Endothelial cell of umbilical vein (primary cell): ENCODE results near the gene NBEA. TPM values are rescaled to one million over a fixed set of nuclear protein-coding genes. Genes with fewer than 3 reads are reported as not detected.

Experiments
- BruUV-seq: library from RNA; stranded (reverse); fragments of 400-500 nt; replicated peaks from 2 replicates; lab custom pipeline; 2021; lab: Mats Ljungman, UMichigan
- CTCF ChIA-PET: fragments of 300-600, 350-600 bp; sonication (Branson Sonifier 250); formaldehyde crosslinking; loops from one replicate; lab custom pipeline; 2021; ENCODE audit warnings: antibody characterized with exemption, inconsistent platforms; lab: Charles Lee
- POLR2A ChIA-PET: fragments of 300-600, 350-600 bp; sonication (Branson Sonifier 250); formaldehyde crosslinking; loops from one replicate; lab custom pipeline; 2021; ENCODE audit warnings: antibody characterized with exemption, inconsistent platforms; lab: Charles Lee
- DNase-seq: peaks from one replicate; pipeline ENCODE4 v3.0.0-alpha.2; 2011; ENCODE audit warnings: low read depth, low spot score
- FAIRE-seq: peaks from 2 replicates; lab custom pipeline; 2011; peaks lifted over from hg19 to GRCh38; lab: Jason Lieb, UNC
- H2AFZ ChIP-seq: 2 replicates; pipeline ENCODE4 v1.6.0; 2012; ENCODE audit warnings: low read depth, low read length, control low read depth, inconsistent platforms
- H3K27ac ChIP-seq: 2 replicates; pipeline ENCODE4 v1.5.1; 2011; ENCODE audit warnings: low read depth, mild to moderate bottlenecking, control low read depth, low read length, moderate library complexity; ENCODE audit not compliant: insufficient read depth
- H3K27me3 ChIP-seq, 2 experiments: 2 replicates each; pipeline versions ENCODE4 v1.6.0 to v1.6.1; 2011; ENCODE audit warnings: low read length in 2 of 2, mixed read lengths in 1 of 2; ENCODE audit not compliant: control insufficient read depth in 2 of 2, insufficient read depth in 2 of 2
- H3K36me3 ChIP-seq, 2 experiments: 2 replicates in 1 of 2; 3 replicates in 1 of 2; pipeline ENCODE4 v1.5.1; 2011; ENCODE audit warnings: low read length in 2 of 2, mild to moderate bottlenecking in 1 of 2, moderate library complexity in 1 of 2; ENCODE audit not compliant: control insufficient read depth in 2 of 2, insufficient read depth in 2 of 2; ENCODE audit errors: extremely low read depth in 1 of 2
- H3K4me1 ChIP-seq: 3 replicates; pipeline ENCODE4 v1.5.1; 2011; ENCODE audit warnings: mild to moderate bottlenecking, low read length; ENCODE audit not compliant: control insufficient read depth, insufficient read depth; ENCODE audit errors: extremely low read depth
- H3K4me2 ChIP-seq: 2 replicates; pipeline ENCODE4 v1.6.1; 2011; ENCODE audit warnings: low read length, control low read depth, mixed read lengths; ENCODE audit not compliant: insufficient read depth
- H3K4me3 ChIP-seq, 3 experiments: fragments of 200-600 bp in 1 of 3; sonication (generic), shearing (Covaris generic) in 1 of 3; replicated peaks in 1 of 3; 2 replicates each; pipeline ENCODE4 v1.5.1; 2011 to 2016; ENCODE audit warnings: control low read depth in 3 of 3, low read length in 3 of 3, mild to moderate bottlenecking in 2 of 3, inconsistent platforms in 1 of 3, low read depth in 1 of 3, moderate library complexity in 1 of 3; ENCODE audit not compliant: insufficient read depth in 1 of 3
- H3K79me2 ChIP-seq: 2 replicates; pipeline ENCODE4 v1.6.0; 2012; ENCODE audit warnings: low read length, inconsistent platforms; ENCODE audit not compliant: control insufficient read depth, insufficient read depth
- H3K9ac ChIP-seq: replicated peaks from 2 replicates; pipeline ENCODE3; 2011; ENCODE audit warnings: low read length, control low read depth; ENCODE audit not compliant: insufficient read depth; ENCODE audit errors: extremely low read depth
- H3K9me1 ChIP-seq: replicated peaks from 3 replicates; pipeline ENCODE4 v1.6.0; 2011; ENCODE audit warnings: mild to moderate bottlenecking, low read length; ENCODE audit not compliant: control insufficient read depth, insufficient read depth; ENCODE audit errors: extremely low read depth
- H3K9me3 ChIP-seq: replicated peaks from 2 replicates; pipeline ENCODE4 v1.5.1; 2012; ENCODE audit warnings: low read length, inconsistent platforms; ENCODE audit not compliant: control insufficient read depth, insufficient read depth
- H4K20me1 ChIP-seq: replicated peaks from 2 replicates; pipeline ENCODE3; 2011; ENCODE audit warnings: mild to moderate bottlenecking, low read length; ENCODE audit not compliant: control insufficient read depth, insufficient read depth; ENCODE audit errors: extremely low read depth
- CTCF ChIP-seq, 2 donors: IDR thresholded peaks; 1 replicate in 1 of 2; 2 replicates in 1 of 2; pipeline ENCODE4 v1.5.1; 2011; ENCODE audit warnings: low read length in 2 of 2, mild to moderate bottlenecking in 2 of 2, moderate library complexity in 2 of 2, control low read depth in 1 of 2, inconsistent platforms in 1 of 2, low read depth in 1 of 2; ENCODE audit not compliant: insufficient read depth in 1 of 2; ENCODE audit errors: extremely low read depth in 1 of 2
- EZH2 ChIP-seq: IDR thresholded peaks from 2 replicates; pipeline ENCODE4 v1.6.1; 2012; ENCODE audit warnings: borderline replicate concordance, low read depth, mild to moderate bottlenecking, moderate library complexity, low read length, inconsistent platforms; ENCODE audit not compliant: severe bottlenecking
- FOS ChIP-seq: IDR thresholded peaks from 2 replicates; pipeline ENCODE4 v1.6.1; 2011; ENCODE audit warnings: mild to moderate bottlenecking, low read length, moderate library complexity, borderline replicate concordance; ENCODE audit not compliant: insufficient read depth
- GATA2 ChIP-seq: IDR thresholded peaks from 2 replicates; pipeline ENCODE4 v1.7.0; 2011; ENCODE audit warnings: low read depth, mild to moderate bottlenecking, moderate library complexity, mixed read lengths, low read length; ENCODE audit not compliant: insufficient read length, insufficient read depth
- JUN ChIP-seq: IDR thresholded peaks from 2 replicates; pipeline ENCODE4 v1.6.1; 2011; ENCODE audit warnings: borderline replicate concordance, low read depth; ENCODE audit not compliant: insufficient read length, insufficient read depth
- MAX ChIP-seq: IDR thresholded peaks from 2 replicates; pipeline ENCODE4 v1.6.1; 2011; ENCODE audit not compliant: insufficient read depth, insufficient read length
- MYC ChIP-seq: IDR thresholded peaks from one replicate; pipeline ENCODE4 v1.6.1; 2011; ENCODE audit warnings: mild to moderate bottlenecking, low read depth, low read length
- POLR2A ChIP-seq: IDR thresholded peaks from 2 replicates; pipeline ENCODE4 v1.6.1; 2012; ENCODE audit warnings: low read depth, mild to moderate bottlenecking, control low read depth, low read length
- POLR2AphosphoS5 ChIP-seq: IDR thresholded peaks from 2 replicates; pipeline ENCODE4 v1.6.1; 2012; ENCODE audit warnings: low read depth, mild to moderate bottlenecking, control low read depth, low read length, moderate library complexity; ENCODE audit not compliant: insufficient read depth
- dilution Hi-C: fragments of 300-500 bp; cut with MboI; formaldehyde crosslinking; loops from one replicate; pipeline ENCODE4 v1.15.0; 2019; ENCODE audit warnings: low sequenced_read_pairs; ENCODE audit not compliant: extremely low pct_ligation_motif_present
- intact Hi-C: fragments of 100-400 bp; cut with micrococcal nuclease; formaldehyde crosslinking; loops from one replicate; pipeline ENCODE4 v1.10.0; 2022
- polyA plus RNA-seq, 4 experiments: library from polyadenylated mRNA; depleted of rRNA in 3 of 4; stranded (reverse) in 3 of 4; unstranded in 1 of 4; fragments of >200 nt; gene quantifications; 2 replicates each; pipeline versions ENCODE4 v1.2.1 to v1.2.3, GENCODE V29; 2011 to 2012; ENCODE audit warnings: missing spikeins in 1 of 4
- total RNA-seq: library from RNA; stranded (reverse); gene quantifications from 2 replicates; pipeline ENCODE4 v1.2.3, GENCODE V29; 2021

NBEA gene
- total and polyA plus RNA-seq, 2 donors (not counting 3 experiments of a cell fraction or from before 2014, with no cell fraction given), result 3.0 to 4.8 TPM

- Histone ChIP-seq H3K27ac (no peak overlapping the region), H3K4me2 (no peak overlapping the region), H3K9me3 (no peaks in the 10 kb centered on the region), H4K20me1 (no peaks in the 10 kb centered on the region), H3K79me2 (no peaks in the 10 kb centered on the region), H2AFZ (no peak overlapping the region), H3K4me1 (no peaks in the 10 kb centered on the region), H3K36me3 (no peaks in the 10 kb centered on the region), H3K27me3 (peaks cover 2 to 3% of the 10 kb centered on the region in 2 experiments), H3K9ac (no peak overlapping the region), H3K4me3 (no peak overlapping the region), H3K9me1 (no peaks in the 10 kb centered on the region)
- CTCF ChIA-PET, result no interaction called here
- POLR2A ChIA-PET, result no interaction called here
- no TSS peak for BruUV-seq
- FAIRE-seq (no peak), DNase-seq (no peak)
- intact Hi-C loops (no loop called here), dilution Hi-C loops (no loop called here)
- no peak for TF ChIP-seq JUN
- no peak for TF ChIP-seq CTCF (IDR thresholded peaks at IDR 0.05; ENCODE audit: extremely low read depth in 1 of 2, insufficient read depth in 1 of 2, low read depth in 1 of 2, low read length in 2 of 2)
- no peak for TF ChIP-seq EZH2
- no peak for TF ChIP-seq FOS
Measured at GRCh38 chr13:35687336-35687735, 745.3 kb downstream of the NBEA start.

GRCh38 chr13:35690581-35691207 is 748.6 kb downstream of the NBEA start:
- H3K9me1 ChIP-seq, result no peaks in the 10 kb centered on the region
- peaks cover 2 to 3% of the 10 kb centered on the region in 2 experiments for H3K27me3 ChIP-seq
- no peaks in the 10 kb centered on the region for H3K36me3 ChIP-seq
- no peak overlapping the region for H3K4me3 ChIP-seq
- H4K20me1 ChIP-seq, result no peaks in the 10 kb centered on the region
- dilution Hi-C loops, result no loop called here
- no TSS peak for BruUV-seq
- intact Hi-C loops, result no loop called here
- ChIA-PET CTCF (no interaction called here), POLR2A (no interaction called here)
- no peak overlapping the region for H3K27ac ChIP-seq
- H3K4me1 ChIP-seq, result no peaks in the 10 kb centered on the region
- TF ChIP-seq FOS (no peak), POLR2AphosphoS5 (no peak), POLR2A (no peak), GATA2 (no peak), CTCF (IDR thresholded peaks at IDR 0.05; ENCODE audit: extremely low read depth in 1 of 2, insufficient read depth in 1 of 2, low read depth in 1 of 2, low read length in 2 of 2) (no peak), MAX (no peak), JUN (no peak), MYC (no peak), EZH2 (no peak)
- H3K9ac ChIP-seq, result no peak overlapping the region
- no peak overlapping the region for H3K4me2 ChIP-seq
- FAIRE-seq (no peak), DNase-seq (peak; percentile 39)
- no peak overlapping the region for H2AFZ ChIP-seq
- H3K79me2 ChIP-seq, result no peaks in the 10 kb centered on the region
- H3K9me3 ChIP-seq, result no peaks in the 10 kb centered on the region
